AG09319 (cell line): ENCODE data around the gene PPP1R2C.

Experiments
- DNase-seq: peaks from one replicate; pipeline ENCODE4 v3.0.0-alpha.2; 2010; ENCODE audit warnings: low read depth; ENCODE audit errors: extremely low read depth
- TF ChIP-seq, protein P1 (sequence below): IDR thresholded peaks from 2 replicates; pipeline ENCODE4 v1.5.1; 2011; ENCODE audit warnings: low read depth, mild to moderate bottlenecking, inconsistent platforms, low read length, moderate library complexity

PPP1R2C gene

DNA sequence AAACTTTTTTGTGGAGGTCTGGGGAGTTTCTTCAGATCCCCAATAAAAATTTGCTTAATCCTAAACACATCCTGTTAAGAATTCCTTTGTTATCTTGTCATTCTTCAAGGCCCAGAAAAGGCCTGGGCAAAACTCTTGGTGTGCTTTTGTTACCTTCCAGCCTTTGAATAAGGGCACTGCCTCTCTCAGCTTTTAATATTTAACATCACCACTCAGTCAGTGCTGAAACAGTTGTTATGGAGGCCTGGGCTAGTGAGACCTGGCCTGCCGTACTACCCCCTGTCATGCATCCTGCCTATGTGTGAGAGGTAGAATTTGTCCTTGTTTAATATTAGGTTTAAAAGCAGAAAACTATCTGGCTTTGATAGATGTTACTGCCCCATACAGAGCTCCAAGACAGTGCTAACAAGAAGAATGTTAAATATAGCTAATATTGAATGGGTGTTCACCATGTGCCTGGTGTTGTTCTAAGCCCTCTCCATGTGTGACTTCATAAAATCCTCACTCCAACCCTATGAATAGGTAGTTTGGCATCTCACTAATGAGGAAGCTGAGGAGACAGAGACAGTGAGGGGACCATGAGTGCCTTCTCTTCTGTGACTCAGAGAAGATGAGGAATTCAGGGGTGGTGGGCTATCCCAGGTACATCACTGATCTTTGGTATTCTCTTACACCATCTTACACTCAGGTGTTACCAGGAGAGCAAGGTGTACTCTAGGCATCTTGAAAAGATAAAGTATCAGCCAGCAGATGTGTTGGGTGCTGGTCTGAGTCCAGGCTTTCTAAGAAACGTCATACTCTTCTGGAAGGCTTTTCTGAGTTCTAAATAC, 6.2 kb downstream of the PPP1R2C start:
- no peak for DNase-seq
- TF ChIP-seq, protein P1, sequence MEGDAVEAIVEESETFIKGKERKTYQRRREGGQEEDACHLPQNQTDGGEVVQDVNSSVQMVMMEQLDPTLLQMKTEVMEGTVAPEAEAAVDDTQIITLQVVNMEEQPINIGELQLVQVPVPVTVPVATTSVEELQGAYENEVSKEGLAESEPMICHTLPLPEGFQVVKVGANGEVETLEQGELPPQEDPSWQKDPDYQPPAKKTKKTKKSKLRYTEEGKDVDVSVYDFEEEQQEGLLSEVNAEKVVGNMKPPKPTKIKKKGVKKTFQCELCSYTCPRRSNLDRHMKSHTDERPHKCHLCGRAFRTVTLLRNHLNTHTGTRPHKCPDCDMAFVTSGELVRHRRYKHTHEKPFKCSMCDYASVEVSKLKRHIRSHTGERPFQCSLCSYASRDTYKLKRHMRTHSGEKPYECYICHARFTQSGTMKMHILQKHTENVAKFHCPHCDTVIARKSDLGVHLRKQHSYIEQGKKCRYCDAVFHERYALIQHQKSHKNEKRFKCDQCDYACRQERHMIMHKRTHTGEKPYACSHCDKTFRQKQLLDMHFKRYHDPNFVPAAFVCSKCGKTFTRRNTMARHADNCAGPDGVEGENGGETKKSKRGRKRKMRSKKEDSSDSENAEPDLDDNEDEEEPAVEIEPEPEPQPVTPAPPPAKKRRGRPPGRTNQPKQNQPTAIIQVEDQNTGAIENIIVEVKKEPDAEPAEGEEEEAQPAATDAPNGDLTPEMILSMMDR, result no peak

DNA sequence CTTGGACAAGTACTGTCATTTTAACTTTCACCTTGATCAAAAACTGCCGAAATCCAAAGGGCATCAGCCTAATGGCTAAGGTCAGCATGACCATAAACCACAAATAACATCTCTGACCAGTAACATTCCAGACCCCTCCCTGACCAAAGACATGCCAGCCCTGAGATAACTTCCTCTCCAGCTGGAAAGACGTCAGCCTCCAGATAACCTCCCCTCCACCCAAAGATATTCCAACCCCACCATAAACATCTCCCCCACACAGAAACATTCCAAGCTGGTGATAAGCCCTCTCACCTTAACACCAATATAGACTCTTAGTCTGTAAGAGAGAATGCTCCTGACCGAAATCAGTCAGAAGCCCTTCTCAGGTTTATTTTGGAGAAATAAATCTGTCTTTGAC, 7.4 kb downstream of the PPP1R2C start:
- TF ChIP-seq, protein P1, result no peak

DNA sequence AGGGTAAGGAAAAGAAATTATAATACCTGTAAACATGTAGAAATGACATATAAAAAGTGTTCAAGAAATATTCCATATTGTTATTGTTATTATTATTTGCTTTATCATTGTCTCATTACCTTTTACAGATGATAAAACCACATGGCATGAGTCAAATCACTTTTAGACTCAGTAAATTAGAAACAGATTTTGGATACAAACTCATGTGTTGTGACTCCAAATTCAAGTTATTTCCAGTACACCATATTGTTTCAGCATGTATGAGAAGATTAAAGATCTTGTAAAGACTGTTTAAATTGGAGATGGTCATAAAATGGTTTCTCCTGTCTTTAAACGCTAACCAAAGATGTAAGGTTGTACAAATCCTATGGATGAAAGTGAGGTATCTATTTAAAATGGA, 18.1 kb downstream of the PPP1R2C start:
- TF ChIP-seq, protein P1, result no peak
- DNase-seq, result no peak

More for the DNA sequence above, 7.4 kb downstream of the PPP1R2C start:
- no peak for DNase-seq

DNA sequence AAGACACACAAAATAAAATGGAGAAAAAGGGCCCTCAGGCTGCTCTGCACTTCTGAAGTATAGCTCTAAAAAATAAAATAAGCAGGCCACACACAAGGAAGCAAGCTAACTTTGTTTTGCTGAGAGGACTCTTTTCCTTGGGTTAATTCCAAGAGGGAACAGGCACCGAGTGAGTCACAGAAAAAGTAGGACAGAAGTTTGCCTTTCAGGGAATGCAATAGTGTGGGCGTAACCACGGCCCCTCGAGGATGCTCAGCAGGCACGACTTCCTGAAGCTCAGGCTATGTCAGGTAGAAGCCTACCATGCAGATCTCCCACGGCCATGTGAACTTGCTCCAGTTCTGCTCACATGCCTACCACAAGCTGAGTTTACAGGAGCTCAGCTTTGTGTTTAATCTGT, 22.1 kb downstream of the PPP1R2C start:
- DNase-seq, result no peak
- TF ChIP-seq, protein P1, result no peak

DNA sequence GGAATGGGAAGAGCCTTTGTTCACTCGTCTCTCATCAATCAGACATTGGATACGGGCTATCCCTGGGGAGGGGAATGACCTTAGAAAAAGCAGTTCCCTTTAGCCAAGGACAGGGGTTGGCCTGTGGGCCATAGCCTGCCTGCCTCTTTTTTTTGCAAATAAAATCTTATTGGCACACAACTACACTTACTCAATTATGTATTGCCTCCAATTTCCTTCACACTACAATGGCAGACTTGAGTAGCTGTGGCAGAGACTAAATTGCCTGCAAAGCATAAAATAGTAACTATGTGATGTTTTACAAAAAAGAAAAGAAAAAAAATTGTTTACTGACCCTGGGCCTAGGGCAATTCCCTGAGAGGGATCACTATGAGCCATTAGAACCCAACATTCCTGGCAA, 23.4 kb downstream of the PPP1R2C start:
- TF ChIP-seq, protein P1, result no peak
- DNase-seq, result no peak

DNA sequence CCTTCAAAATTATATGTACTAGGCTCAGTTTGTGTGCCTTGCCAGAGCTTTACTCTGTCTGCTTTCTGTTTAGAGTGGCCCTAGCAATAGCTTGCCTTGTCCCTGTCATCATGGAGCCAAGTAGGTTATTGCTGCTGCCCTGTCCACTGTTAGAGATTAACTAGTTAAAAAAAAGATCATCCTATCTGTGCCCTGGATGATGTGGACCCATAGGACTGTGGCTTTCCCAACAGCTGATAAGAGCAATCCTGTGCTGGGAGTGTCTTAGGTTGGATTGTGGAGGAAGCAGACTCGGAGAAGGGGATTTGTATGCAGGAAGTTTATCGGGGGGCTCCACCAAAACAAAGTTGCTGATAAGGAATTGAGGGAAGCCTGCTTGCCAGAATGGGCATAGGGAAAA, 23.8 kb downstream of the PPP1R2C start:
- no peak for DNase-seq

DNA sequence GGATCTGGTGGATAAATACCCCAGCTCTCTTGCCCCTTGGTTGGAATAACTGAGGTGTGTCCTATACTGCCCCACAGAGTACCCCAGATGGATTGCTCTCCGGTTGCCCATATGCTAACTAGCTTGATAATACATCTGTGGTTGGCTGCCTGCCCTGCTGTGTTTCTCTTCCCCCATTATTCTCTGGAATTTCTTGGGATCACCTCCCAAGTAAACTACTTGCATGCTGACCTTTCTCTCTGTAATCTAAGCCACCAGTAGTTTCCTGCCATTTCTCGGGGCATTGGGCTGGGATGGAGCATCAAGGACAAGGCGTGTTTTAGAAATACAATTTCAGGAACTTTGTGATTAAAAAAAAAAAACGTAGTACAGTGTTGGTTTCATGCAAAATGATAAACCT, 25.2 kb downstream of the PPP1R2C start:
- no peak for DNase-seq
- TF ChIP-seq, protein P1, result no peak

More for the DNA sequence above, 23.8 kb downstream of the PPP1R2C start:
- TF ChIP-seq, protein P1, result no peak
